Endometrial microvascular endothelial cells (primary cell): ENCODE results near the gene PFKP. TPM values are rescaled to one million over a fixed set of nuclear protein-coding genes. Genes with fewer than 3 reads are reported as not detected.

Experiments used
- in situ Hi-C: cut with HindIII; loops from 2 replicates; pipeline ENCODE4 v1.10.0; 2017; ENCODE audit warnings: low sequenced_read_pairs, low pct_unique_long_range_greater_than_20kb; ENCODE audit errors: inconsistent ontology term
- total RNA-seq: library from RNA; depleted of rRNA; stranded (reverse); fragments of >200 nt; gene quantifications from one replicate; pipeline ENCODE4 v1.2.3, GENCODE V29; 2015; ENCODE audit errors: inconsistent ontology term

The PFKP gene
- total RNA-seq, 1 donor from 2014 or later: 494 TPM

- in situ Hi-C loops: no loop called here
These were observed 74.1 kb downstream of the PFKP start for GRCh38 chr10:3141351-3142005.

DNA sequence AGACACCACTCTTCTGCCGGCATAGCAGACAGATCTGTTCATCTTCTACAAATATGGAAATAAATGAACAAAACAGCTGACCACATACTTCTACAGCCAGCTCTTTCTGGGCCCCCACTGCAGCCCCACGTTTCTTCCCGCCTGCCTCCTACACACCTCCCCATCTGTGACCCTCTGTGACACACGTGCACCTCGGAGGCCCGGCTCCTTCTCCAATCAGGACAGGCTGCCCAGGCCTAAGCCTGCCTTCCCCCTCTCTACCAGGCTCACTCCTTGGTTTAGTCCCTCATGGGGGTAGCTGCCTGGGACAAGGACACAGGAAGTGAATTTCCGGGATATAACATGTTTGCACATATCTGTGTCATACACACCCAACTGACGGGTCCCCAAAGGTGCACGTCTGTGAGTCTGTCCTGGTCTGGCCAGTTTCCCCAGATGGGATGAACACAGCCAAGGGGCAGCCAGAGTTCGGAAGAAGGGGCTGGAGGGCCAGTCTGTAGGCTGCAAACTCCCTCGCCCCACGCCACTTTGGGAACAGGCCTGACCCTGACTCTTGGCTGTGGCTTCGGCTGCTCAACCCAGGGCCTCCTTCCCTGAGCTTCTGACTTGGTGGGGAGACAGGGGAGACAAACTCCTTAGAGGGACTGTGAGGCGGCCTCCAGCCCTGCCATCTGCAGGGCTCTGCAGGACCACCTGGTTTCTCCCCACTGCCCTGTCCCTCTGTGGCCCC is 75.0 kb downstream of the PFKP start:
- in situ Hi-C loops: no loop called here

GRCh38 chr10:3143366-3143765 is 76.0 kb downstream of the PFKP start:
- in situ Hi-C loops: no loop called here

DNA sequence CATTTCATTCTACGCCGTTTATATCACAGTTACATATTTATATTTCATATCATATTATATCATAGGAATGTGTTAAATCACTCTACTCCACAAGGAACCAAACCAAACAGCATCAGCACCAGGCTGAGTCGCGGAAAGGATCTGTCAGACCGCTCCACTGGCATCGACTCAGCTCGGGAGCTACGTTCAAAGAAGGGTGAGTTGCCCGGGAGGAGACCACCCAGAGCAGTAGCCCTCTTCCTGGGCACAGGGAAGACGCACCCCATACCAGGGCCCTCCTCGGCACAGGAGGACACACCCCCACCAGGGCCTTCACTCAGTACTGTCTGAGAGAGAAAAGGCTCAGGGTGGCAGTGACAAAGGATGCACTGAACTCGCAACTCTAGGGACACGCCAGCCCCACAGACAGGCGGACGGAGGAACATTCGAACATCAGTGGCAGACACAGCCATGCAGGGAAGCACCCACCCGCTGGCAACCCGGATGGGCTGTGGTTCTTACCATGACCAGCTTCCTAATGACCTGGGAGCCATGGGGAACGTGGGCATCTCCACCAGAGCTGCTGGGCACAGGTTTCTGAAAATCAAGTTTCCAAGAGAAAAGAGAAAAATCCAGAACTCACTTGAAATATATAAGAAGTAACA is 76.6 kb downstream of the PFKP start:
- in situ Hi-C loops: no loop called here

- in situ Hi-C loops: no loop called here
These were observed 78.0 kb downstream of the PFKP start for GRCh38 chr10:3145366-3145765.

- in situ Hi-C loops: no loop called here
These were observed 78.9 kb downstream of the PFKP start for GRCh38 chr10:3146289-3146688.

DNA sequence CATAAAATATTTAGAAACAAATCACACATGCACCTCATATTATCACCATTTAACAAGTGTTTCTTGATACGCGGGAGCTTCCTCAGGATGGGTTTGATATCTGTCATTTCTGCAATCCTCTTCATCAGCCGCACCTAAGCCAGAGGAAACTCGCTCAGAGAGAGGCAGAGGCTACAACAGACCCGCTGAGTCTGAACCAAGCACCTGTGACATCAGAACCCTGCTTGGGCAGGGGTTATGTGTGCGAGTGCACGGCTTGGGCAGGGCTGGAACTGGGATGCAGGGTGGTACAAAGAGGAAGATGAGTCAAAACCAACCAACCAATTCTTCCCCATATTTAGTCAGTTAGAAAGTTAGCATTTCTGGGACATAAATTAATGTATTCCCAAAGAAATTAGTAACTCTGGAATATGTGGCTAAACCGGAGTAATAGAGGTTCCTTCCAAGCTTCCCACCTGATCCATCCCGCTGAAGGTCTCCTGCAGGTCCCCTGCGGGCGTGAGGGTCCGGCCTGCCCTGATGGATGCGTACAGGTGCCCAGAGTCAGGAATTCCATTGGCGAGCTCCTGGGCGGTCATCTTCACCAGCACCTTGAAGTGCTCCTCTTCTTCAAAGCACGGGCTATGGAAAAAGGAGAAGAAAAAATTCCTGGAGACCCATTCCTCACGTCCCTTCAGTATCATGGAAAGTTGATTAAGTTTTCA is 79.9 kb downstream of the PFKP start:
- in situ Hi-C loops: no loop called here

- in situ Hi-C loops: no loop called here
These were observed 80.7 kb downstream of the PFKP start for GRCh38 chr10:3148041-3148440.

DNA sequence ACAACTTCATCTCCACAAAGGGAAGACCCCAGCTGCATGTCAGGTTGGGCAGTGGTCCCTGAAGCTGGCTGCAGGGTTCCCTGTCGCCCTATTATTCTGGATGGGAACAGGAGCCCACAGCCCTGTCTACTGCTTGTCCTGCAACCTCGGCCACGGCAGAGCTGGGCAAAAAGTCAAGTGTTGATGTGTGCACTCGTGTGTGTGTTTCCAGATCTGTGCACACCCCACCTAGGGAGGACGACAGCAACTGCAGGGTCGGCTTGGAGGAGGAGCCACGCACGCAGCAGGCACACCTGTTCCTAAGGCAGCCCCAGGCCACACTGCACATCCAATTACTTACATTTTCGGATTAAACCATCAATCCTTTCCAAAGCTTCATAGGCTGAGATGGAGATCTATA is 81.6 kb downstream of the PFKP start:
- in situ Hi-C loops: no loop called here

DNA sequence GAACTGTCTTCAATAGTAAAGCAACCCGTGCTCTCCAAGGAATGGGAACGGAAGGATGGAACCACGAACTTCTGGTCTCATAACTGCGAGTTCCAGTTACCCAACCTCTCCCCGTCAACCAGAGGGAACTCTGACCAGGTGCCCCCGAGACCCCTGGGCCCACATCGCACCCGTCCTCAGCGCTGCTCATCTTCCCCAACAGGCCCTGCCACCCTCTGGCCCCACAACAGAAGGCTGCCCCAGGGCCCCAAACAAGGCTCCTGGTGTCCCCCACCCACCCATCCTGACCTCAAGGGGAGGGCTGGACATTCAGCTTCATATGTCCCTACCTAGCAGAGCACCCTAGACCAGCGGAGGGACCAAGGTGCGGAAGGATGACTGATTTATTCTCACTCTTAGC is 82.6 kb downstream of the PFKP start:
- in situ Hi-C loops: no loop called here

- in situ Hi-C loops: no loop called here
These were observed 83.0 kb downstream of the PFKP start for GRCh38 chr10:3150366-3150765.

DNA sequence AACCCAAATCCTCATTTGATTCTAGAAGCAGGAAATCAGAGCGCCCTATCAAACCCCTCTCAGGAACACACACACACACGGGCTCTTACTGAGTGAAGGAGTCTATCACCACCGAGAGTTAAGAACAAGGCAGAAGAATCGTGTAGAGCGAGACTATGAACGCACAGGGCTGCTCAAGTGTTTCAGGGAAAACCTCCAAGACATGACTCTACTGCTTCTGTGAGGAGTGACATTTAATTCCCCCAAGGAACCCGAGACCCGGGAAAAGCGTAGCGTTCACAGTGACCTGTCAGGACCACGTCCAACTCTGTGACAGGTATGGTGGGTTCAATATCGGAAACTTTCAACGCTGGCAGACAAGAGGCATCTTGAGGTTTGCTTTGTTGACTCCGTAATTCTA is 83.6 kb downstream of the PFKP start:
- in situ Hi-C loops: no loop called here

DNA sequence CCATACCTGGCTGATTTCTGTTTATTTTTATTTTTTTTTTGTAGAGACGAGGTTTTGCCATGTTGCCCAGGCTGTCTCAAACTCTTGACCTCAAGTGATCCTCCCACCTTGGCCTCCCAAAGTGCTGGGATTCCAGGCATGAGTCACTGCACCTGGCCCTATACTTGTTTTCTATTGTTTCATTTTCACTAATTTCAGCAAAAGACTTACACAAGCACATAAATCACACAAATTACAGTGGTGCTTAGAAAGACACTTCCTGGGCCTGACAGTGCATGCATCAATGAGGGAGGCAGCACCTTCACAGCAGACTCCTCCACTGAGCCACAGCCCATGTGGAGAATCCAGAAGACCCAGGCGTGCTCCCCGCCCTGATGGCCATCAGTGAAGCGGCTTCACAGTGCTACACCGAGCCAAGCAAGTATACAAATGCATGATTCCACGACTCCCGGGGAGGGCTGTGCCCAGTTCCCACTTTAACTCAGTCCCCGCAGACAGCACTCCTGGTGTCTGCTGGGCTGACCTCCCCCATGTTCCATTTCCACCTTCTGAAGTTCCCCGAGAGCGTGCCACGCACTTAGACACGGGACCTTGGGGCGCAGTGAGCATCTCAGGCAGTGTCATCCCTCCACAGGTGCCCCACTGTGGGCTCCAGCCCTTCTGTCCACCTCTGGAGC is 84.7 kb downstream of the PFKP start:
- in situ Hi-C loops: no loop called here

DNA sequence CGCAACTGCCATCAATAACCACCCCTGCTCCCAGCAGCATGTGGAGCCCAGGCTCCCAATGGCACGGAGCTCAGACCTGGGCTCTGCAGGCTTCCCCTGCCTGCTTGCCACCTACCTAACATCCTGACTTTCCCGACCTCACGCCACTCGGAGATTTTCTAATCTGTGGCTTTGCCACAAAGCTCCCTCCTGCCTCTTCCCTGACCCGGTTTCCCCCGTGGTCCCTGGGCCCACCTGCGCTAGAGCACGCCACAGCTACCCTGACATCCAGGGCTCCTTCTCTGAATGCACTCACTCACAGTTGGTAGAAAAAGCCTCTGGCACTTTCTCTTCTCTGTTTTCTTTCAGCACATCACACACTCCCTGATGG is 85.2 kb downstream of the PFKP start:
- in situ Hi-C loops: no loop called here

GRCh38 chr10:3154666-3155065 is 87.3 kb downstream of the PFKP start:
- in situ Hi-C loops: no loop called here

DNA sequence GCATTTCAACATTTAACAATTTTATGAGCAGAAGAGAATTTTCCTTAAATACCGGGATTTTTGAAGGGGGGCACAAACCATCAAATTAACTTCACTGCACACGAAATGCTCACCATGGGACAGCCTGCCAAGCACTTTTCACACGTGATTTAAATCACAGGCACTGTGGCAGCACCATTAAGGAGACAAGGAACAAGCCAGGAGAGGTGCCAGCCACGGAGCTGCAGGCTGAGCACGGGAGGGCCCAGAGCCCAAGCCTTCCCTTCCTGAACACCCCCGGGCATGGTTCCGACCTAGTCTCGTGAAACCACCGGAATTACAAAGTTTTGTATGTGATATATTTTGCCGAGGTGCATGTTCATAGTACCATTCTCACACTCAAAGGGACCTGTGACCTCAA is 91.8 kb downstream of the PFKP start:
- in situ Hi-C loops: no loop called here

GRCh38 chr10:3162533-3162932 is 95.2 kb downstream of the PFKP start:
- in situ Hi-C loops: no loop called here

DNA sequence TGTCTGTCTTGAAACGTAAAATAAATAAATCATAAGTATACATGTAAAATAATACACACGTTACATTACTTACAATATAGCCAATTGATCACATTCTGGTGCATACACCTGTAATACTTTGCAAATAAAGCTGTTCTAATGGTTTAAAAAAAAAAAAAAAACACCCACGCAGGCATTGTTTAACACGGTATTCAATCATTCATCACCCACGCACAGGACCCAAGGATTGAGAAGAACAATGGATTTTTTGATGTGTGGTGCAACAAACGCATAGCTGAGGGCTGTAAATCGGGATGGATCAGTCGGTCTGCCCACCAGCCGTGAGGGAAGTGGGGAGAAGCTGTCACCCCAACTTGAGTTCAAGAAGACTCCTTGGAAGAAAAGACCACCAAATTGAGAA is 96.5 kb downstream of the PFKP start:
- in situ Hi-C loops: no loop called here

- in situ Hi-C loops: no loop called here
These were observed 97.8 kb downstream of the PFKP start for GRCh38 chr10:3165196-3165595.
